GM23338 (cell line): ENCODE results near the gene ADGRL3. TPM values are rescaled to one million over a fixed set of nuclear protein-coding genes. Genes with fewer than 3 reads are reported as not detected.

Experiments
- ATAC-seq: fragments of 200-7000 bp; cut with Tn5 transposase; 3 replicates; pipeline ENCODE4 v1.9.1; 2020
- DNase-seq: peaks from one replicate; pipeline ENCODE4 v3.0.0-alpha.2; 2015; ENCODE audit warnings: low spot score
- H2AFZ ChIP-seq: fragments of 200-600 bp; sonication (generic); 2 replicates; pipeline ENCODE4 v1.8.0; 2016; ENCODE audit warnings: antibody characterized with exemption, mild to moderate bottlenecking, moderate library complexity
- H3F3A ChIP-seq: fragments of 200-600 bp; sonication (generic); replicated peaks from 2 replicates; pipeline ENCODE4 v1.8.0; 2017; ENCODE audit warnings: antibody characterized with exemption, mixed run types, low read depth
- H3K27ac ChIP-seq: fragments of 200-600 bp; sonication (generic); 2 replicates; pipeline ENCODE4 v1.6.1; 2016; ENCODE audit warnings: low read depth
- H3K27me3 ChIP-seq: fragments of 200-600 bp; sonication (generic); 2 replicates; pipeline ENCODE4 v1.8.0; 2016; ENCODE audit warnings: mild to moderate bottlenecking, mixed run types, moderate library complexity; ENCODE audit not compliant: insufficient read depth
- H3K36me3 ChIP-seq: fragments of 200-600 bp; sonication (generic); 2 replicates; pipeline ENCODE4 v1.8.0; 2016; ENCODE audit warnings: mild to moderate bottlenecking; ENCODE audit not compliant: insufficient read depth
- H3K4me1 ChIP-seq: fragments of 200-600 bp; sonication (generic); 2 replicates; pipeline ENCODE4 v1.8.0; 2016; ENCODE audit warnings: mild to moderate bottlenecking, moderate library complexity; ENCODE audit not compliant: insufficient read depth
- H3K4me2 ChIP-seq: fragments of 200-600 bp; sonication (generic); 2 replicates; pipeline ENCODE4 v1.7.1; 2017; ENCODE audit warnings: mixed run types
- H3K4me3 ChIP-seq: fragments of 200-600 bp; sonication (generic); 2 replicates; pipeline ENCODE4 v1.6.1; 2016; ENCODE audit warnings: mixed run types
- H3K79me2 ChIP-seq: fragments of 200-600 bp; sonication (generic); replicated peaks from 2 replicates; pipeline ENCODE4 v1.8.0; 2017; ENCODE audit warnings: mild to moderate bottlenecking; ENCODE audit not compliant: insufficient read depth
- H3K9me2 ChIP-seq: fragments of 200-600 bp; sonication (generic); 2 replicates; pipeline ENCODE4 v1.8.0; 2017; ENCODE audit not compliant: insufficient read depth
- H4K20me1 ChIP-seq: fragments of 200-600 bp; sonication (generic); replicated peaks from 2 replicates; pipeline ENCODE4 v1.8.0; 2017; ENCODE audit warnings: mild to moderate bottlenecking; ENCODE audit not compliant: insufficient read depth
- H3K27ac Mint-ChIP-seq: 2 replicates; pipeline ENCODE4 v1.8.0; 2020; ENCODE audit warnings: inconsistent platforms, mild to moderate bottlenecking, moderate library complexity, mixed read lengths
- H3K27me3 Mint-ChIP-seq: 3 replicates; pipeline ENCODE4 v1.8.0; 2022; ENCODE audit warnings: low read depth, mild to moderate bottlenecking, moderate library complexity, mixed read lengths, inconsistent platforms; ENCODE audit not compliant: insufficient read depth, poor library complexity
- H3K36me3 Mint-ChIP-seq: 3 replicates; pipeline ENCODE4 v1.8.0; 2021; ENCODE audit warnings: low read depth, mild to moderate bottlenecking, inconsistent platforms, moderate library complexity, mixed read lengths
- H3K4me1 Mint-ChIP-seq: 3 replicates; pipeline ENCODE4 v1.8.0; 2020; ENCODE audit warnings: mild to moderate bottlenecking, inconsistent platforms, mixed read lengths
- H3K4me3 Mint-ChIP-seq: 3 replicates; pipeline ENCODE4 v1.8.0; 2021; ENCODE audit warnings: moderate library complexity, mild to moderate bottlenecking, inconsistent platforms, mixed read lengths
- H3K9me3 Mint-ChIP-seq: 3 replicates; pipeline ENCODE4 v1.8.0; 2020; ENCODE audit warnings: moderate library complexity, mild to moderate bottlenecking, inconsistent platforms, mixed read lengths
- CTCF ChIP-seq, 2 experiments: fragments of 200-600 bp in 1 of 2; sonication (generic) in 1 of 2; conservative IDR thresholded peaks; 2 replicates each; pipeline versions ENCODE4 v1.5.1 to v1.6.1; 2016 to 2017; ENCODE audit warnings: antibody characterized with exemption in 2 of 2, low read depth in 2 of 2, mild to moderate bottlenecking in 2 of 2, moderate library complexity in 1 of 2
- EZH2phosphoT487 ChIP-seq: fragments of 200-600 bp; sonication (generic); IDR thresholded peaks from one replicate; pipeline ENCODE4 v1.8.1; 2018; ENCODE audit warnings: antibody characterized with exemption; ENCODE audit not compliant: unreplicated experiment
- STAT1 ChIP-seq: IDR thresholded peaks from one replicate; pipeline ENCODE4 v1.6.1; 2016; ENCODE audit warnings: antibody characterized with exemption; ENCODE audit not compliant: unreplicated experiment
- ZNF462 ChIP-seq: fragments of 250-450 bp; sonication (Bioruptor Pico); IDR thresholded peaks from 2 replicates; pipeline ENCODE4 v1.5.0; 2020; ENCODE audit warnings: mild to moderate bottlenecking, moderate library complexity
- polyA plus RNA-seq: library from polyadenylated mRNA; unstranded; fragments of >200 nt; fragmentation: Nextera tagmentation; extraction: Ambion mirVana; gene quantifications from 2 replicates; pipeline ENCODE4 v1.2.1, GENCODE V29; 2016
- total RNA-seq: library from RNA; depleted of rRNA; stranded (reverse); fragments of >200 nt; shearing (Covaris generic); gene quantifications from 2 replicates; pipeline ENCODE4 v1.2.3, GENCODE V29; 2014

ADGRL3 gene
- total and polyA plus RNA-seq, 2 experiments from 2014 or later, result 9.7 to 16.5 TPM

GRCh38 chr4:62057031-62057430, 856.9 kb downstream of the ADGRL3 start:
- Histone ChIP-seq H3K27ac (no peak overlapping the region), H3F3A (0 out of 2 replicates have a peak, but pooled peaks cover 3% of the 10 kb centered on the region), H3K36me3 (no peaks in the 10 kb centered on the region), H3K9me2 (no peaks in the 10 kb centered on the region), H4K20me1 (no peaks in the 10 kb centered on the region), H3K4me3 (no peak overlapping the region), H2AFZ (no peak overlapping the region), H3K79me2 (no peaks in the 10 kb centered on the region), H3K27me3 (no peaks in the 10 kb centered on the region), H3K4me2 (no peak overlapping the region), H3K4me1 (peaks cover 10% of the 10 kb centered on the region)
- H3K27me3 Mint-ChIP-seq, result no peaks in the 10 kb centered on the region
- H3K4me3 Mint-ChIP-seq, result no peak overlapping the region
- TF ChIP-seq ZNF462, result no peak
- no peaks in the 10 kb centered on the region for H3K9me3 Mint-ChIP-seq
- no peaks in the 10 kb centered on the region for H3K36me3 Mint-ChIP-seq
- ATAC-seq (no peak), DNase-seq (no peak)
- peaks cover 13% of the 10 kb centered on the region for H3K4me1 Mint-ChIP-seq
- no peak overlapping the region for H3K27ac Mint-ChIP-seq

- no peaks in the 10 kb centered on the region for H3K9me3 Mint-ChIP-seq
- Histone ChIP-seq H4K20me1 (no peaks in the 10 kb centered on the region), H3K4me3 (no peak overlapping the region), H3K4me1 (peaks cover 20% of the 10 kb centered on the region), H3K4me2 (no peak overlapping the region; the same call in 1 of the 2 replicates), H3K9me2 (no peaks in the 10 kb centered on the region), H2AFZ (no peak overlapping the region), H3F3A (0 out of 2 replicates have a peak, but pooled peaks cover 3% of the 10 kb centered on the region), H3K27ac (no peak overlapping the region), H3K27me3 (no peaks in the 10 kb centered on the region), H3K36me3 (no peaks in the 10 kb centered on the region), H3K79me2 (no peaks in the 10 kb centered on the region)
- H3K27ac Mint-ChIP-seq, result no peak overlapping the region
- peaks cover 2% of the 10 kb centered on the region for H3K27me3 Mint-ChIP-seq
- peaks cover 27% of the 10 kb centered on the region for H3K4me1 Mint-ChIP-seq
- ATAC-seq, result peak; percentile 48
- DNase-seq, result no peak
- H3K36me3 Mint-ChIP-seq, result no peaks in the 10 kb centered on the region
- no peak overlapping the region for H3K4me3 Mint-ChIP-seq
- TF ChIP-seq STAT1, result no peak
- TF ChIP-seq CTCF (conservative IDR thresholded peaks at IDR 0.05; ENCODE audit: low read depth in 2 of 2), result no peak
- TF ChIP-seq EZH2phosphoT487, result no peak
- TF ChIP-seq ZNF462, result no peak
Measured at GRCh38 chr4:62058571-62058970, 858.4 kb downstream of the ADGRL3 start.
